Activated naive CD4-positive, alpha-beta T cell treated with Interleukin-2 at 50 U/mL for 16 hours (primary cell): ENCODE results near the gene ADARB2.

Experiments
- DNase-seq: peaks from one replicate; pipeline ENCODE4 v3.0.0-alpha.2; 2020

Gene ADARB2

DNA sequence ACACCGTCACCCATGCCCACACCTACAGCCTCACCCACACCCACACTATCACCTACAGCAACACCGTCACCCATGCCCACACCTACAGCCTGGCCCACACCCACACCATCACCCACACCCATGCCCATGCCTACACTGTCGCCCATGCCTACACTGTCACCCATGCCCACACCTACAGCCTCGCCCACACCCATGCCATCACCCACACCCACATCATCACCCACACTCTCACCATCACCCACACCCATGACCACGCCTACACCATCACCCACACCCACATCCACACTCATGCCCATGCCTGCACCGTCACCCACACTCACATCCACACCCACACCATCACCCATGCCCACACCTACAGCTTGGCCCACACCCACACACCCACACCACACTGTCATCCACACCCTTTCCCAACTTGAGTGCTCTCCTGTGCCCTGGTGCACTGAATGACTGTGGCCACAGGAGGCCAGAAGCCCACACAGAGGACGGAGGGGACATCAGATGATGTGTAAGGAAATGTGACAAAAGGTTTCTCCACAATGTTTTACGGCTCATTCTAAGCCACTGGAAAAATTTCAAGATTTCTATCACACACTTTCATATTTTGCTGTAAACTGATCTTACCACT lies 527.9 kb downstream of the ADARB2 start:
- no peak for DNase-seq

DNA sequence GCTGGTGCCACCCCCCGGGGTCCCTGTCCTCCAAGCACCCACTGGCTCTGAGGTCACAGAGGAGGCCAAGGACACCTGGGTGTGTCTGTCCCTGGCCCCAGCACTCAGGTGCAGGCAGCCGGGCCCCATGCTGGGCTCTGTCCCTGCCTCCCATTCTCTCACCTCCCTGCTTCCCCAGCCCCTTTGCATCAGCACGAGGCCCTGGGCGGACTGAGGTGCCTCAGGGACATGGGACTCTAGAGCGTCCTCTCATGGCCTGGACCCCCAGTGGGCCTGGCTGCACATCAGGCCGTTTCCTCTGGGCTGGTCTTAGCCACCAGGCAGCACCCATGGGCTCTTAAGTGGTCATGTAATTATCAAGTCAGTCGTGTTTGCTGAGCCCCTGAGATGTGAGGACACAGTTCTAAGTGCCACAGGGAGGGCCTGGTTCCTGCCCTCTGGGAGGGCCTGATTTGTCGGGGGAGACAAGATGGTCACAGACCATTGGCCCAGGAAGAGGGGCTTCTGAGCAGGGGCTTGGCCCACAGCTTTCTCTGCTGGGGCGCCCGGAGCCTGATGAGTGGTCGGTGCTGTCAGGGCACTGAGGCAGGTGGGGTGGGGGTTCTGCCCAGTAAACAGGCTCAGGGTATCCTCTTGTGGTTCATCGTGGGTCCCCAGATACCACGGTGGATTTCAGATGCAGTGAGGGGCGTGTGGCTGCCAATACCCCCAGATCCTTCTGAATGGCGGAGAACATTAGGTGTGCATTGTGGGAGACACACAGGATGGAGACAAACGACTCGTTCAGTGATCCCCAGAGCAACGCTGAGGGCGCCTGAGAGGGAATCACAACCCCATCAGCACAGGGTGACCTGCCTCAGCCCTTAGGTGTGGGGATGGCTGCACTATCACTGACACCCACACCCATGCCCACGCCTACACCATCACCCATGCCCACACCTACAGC lies 528.7 kb downstream of the ADARB2 start:
- DNase-seq: no peak

- no peak for DNase-seq
These were observed 530.7 kb downstream of the ADARB2 start for GRCh38 chr10:1206601-1207000.

- no peak for DNase-seq
These were observed 531.2 kb downstream of the ADARB2 start for GRCh38 chr10:1206101-1206500.

GRCh38 chr10:1205450-1206030 lies 531.8 kb downstream of the ADARB2 start:
- DNase-seq: no peak

DNA sequence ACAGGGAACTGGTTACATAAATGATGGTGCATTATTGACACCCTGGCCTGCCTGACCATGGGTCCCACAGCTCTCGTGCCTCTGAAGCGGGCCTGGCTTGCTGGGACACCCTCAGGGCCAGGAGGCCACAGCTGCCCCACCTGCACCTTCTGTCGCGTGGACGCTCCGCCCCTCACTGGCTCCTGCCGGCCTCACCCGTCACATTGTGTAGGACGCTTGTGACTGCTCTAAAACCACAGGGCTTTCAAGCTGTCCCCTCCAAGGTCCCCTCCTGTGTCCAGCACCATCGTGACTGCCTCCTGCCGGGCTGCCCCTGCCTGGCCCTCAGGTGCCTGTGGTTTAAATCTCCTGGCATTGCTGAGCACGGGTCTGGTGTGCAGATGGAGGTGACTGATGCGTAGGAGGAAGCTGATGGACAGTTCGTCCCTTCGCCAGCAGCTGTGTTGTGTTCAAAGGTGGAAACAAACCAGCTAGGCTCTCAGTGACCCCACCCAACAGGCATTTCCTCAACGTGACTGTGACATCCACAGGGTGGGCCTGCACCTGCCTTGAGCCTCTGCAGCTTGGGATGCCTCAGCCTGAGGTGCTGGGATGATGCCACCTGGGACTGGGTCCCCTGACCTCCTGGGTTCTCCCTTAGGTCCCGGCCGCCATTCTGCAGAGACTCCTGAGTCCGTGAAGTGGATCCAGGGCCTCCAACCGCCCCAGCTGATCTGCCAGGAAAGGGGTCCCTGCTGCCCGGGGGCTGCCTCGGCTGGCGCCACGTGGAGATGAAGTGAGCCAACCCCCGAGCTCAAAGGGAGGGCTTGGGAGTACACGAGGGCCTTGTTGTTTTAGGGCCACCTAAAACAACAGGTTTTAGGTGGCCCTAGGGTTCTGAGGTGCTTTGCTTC lies 532.6 kb downstream of the ADARB2 start:
- no peak for DNase-seq

DNA sequence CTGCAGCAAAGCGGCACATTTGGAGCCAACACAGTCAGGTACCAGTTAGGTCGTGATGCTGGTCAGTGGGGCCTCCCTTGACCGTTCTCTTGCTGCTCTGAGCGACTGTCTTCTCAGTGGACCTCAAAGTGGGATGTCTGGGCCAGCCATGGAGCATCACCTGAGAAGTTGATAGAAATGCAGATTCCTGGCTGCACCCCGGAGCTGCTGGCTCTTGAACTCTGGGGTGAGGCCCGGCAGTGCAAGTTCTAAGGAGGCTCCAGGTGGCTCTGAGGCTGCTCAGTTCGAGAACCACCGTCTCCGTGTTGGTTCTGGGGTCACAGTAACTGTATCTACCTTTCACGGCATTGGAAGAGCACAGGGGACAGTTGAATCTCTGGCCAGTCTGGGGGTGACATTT lies 533.6 kb downstream of the ADARB2 start:
- no peak for DNase-seq

- no peak for DNase-seq
These were observed 534.1 kb downstream of the ADARB2 start for GRCh38 chr10:1203216-1203615.

DNA sequence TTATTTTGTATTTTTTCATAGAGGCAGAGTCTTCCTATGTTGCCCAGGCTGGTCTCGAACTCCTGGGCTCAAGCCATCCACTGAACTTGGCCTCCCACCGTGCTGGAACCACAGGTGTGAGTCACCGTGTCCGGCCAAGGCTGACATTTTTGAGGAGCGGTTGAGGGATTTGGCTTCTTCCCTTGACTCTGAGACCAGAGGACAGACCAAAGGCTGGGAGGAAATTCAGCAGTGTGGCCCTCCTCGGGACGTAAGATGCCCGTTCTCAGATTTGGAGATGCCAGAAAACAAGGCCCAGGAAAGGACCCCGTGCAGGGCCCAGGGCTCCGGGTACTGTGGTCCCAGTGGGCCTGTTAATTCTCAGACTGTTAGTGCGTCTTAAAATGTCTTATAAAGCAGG lies 535.0 kb downstream of the ADARB2 start:
- no peak for DNase-seq

- no peak for DNase-seq
These were observed 536.2 kb downstream of the ADARB2 start for GRCh38 chr10:1200866-1201807.

DNA sequence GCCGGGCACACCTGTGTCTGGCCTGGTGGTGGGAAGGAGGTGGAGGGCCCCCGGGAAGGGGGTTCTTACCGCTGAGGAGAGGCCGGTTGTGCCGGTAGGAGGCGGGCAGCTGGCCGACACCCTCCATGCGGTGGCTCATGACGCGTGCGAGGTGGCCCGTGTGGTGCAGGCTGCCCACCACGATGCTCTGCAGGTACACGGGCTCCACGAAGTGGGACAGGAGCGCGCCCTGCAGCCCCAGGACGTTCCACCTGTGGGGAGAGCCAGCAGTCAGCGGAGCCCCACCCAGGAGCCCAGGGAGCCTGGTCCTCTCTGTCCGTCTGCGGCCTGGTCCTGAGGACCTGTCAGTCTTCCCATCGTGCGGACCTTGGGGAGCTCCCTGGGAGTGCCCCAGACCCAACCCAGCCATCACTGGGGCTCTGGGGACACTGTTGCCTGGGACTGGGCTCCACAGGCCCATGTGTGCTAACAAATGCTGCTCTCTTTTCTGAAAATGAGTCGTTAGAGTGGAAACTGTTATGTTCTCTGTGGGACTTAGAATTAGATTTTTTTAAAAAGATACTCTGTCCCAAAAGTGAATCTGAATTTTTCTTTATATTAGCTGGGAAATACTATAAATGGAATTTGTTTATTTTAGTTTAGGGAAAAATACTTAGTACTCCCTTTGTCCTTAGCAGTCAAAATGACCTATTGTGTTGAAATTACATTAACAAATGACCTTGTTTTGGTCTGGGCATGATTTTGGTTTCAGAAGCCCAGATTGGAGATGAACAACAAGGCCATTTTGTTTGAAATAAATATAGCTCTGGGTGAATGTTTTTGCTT lies 537.2 kb downstream of the ADARB2 start:
- no peak for DNase-seq

GRCh38 chr10:1199345-1199673 lies 538.0 kb downstream of the ADARB2 start:
- no peak for DNase-seq

DNA sequence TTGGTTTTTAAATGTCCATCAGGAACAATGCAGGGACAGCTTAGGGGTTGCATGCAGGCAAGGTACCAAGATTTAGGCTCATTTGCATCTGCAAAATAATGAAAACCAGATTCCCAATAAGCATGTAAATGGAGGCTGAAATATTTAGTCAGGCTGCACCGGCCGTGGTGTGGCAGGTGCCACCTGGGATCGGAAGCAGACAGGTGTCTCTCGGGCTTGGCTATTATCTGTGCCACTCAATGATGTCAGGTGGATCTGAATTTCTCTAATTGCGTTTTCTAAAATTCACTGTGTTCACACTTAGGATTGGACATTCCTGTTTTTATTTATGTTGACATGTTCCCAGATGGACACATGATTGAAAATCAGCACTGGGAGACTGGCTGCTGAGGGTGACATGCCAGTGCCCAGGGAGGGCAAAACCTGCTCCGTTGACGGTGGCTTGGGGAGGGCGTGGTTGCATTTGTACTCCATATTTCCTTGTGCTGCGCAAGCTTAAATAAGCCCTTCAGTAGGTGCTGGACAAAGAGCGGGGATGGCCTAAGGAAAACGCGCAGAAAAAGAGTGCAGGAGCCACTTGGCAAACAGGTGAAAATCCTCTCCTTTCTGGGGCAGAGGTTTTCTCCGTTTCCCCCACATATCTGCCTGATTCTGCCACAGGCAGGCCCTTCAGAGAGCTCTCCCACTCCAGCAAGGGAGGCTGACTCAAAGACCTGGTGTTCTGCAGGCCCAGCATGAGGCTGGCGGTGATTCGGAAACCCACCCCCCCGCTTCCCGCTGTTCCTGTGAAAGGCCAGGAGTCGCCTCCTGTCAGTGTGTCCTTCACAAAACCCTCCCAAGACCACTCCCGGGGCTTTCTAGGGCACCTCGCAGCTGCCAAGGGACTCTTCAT lies 538.6 kb downstream of the ADARB2 start:
- DNase-seq: no peak

GRCh38 chr10:1197384-1197783 lies 539.9 kb downstream of the ADARB2 start:
- no peak for DNase-seq

DNA sequence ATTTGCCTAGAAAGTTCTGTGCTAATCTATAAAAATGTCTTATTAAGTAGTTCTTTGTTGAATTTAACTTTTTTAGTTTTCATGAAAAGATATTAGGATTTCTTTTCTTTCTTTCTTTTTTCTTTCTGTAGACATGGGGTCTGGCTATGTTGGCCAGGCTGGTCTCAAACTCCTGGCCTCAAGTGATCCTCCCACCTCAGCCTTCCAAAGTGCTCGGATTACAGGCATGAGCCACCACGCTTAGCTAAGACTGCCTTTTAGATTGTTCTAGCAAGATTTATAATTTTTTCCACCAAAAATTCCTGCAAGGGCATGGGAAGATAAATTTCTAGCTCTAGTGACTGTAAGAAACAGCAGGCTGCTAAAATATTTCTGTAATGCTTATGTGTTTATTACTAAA lies 540.7 kb downstream of the ADARB2 start:
- DNase-seq: no peak

DNA sequence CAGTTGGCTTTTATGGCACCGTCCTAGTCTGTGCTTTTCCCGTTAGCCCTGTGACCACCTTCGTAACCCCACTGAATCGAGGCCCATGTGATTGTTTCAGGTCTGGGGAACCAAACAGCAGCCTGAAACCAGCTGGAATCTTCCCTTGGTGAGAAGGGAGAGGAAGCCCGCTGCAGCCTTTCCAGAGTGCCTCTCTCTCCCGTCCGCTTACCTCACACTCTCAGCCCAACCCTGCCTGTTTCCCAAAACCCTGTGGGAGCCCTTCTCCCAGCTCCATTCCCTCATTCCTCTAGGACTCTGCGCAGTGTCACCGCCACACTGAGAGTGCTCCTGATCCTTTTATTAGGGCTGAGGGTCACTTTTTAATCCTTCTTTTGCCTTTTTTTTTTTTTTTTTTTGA lies 541.5 kb downstream of the ADARB2 start:
- DNase-seq: no peak

DNA sequence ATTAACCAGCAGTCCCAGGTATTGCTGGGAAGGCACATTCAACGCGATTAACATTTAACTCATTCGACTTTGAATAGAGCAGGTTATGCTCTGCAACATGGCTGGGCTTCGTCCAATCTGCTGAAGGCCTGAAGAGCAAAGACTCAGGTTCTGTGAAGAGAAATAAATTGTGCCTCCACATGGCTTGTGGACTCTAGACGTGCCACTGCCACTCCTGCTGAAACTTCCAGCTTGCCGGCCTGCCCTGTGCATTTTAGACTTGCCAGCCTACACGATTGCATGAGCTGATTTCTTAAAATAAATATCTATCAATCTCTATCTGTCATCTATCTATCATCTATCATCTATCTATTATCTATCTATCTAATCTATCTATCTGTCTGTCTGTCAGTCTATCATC lies 543.2 kb downstream of the ADARB2 start:
- no peak for DNase-seq

DNA sequence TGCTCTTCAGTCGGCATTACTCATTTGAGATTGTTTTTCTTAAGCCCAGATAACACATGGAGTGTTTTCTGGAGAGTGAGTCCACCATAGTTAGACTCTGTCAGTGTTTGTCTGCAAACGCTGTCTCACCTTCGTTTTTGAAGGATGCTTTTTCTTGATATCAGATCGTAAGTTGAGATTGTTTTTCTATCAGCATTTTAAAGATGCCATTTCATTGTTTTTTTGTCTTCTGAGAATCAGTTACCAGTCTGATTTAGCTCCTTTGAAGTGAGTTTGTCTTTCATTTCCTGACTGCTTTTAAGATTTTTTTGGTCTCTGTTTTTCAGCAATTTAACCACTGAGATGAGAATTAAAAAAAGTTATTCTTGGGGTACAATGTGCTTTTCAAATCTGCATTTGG lies 543.8 kb downstream of the ADARB2 start:
- DNase-seq: no peak

DNA sequence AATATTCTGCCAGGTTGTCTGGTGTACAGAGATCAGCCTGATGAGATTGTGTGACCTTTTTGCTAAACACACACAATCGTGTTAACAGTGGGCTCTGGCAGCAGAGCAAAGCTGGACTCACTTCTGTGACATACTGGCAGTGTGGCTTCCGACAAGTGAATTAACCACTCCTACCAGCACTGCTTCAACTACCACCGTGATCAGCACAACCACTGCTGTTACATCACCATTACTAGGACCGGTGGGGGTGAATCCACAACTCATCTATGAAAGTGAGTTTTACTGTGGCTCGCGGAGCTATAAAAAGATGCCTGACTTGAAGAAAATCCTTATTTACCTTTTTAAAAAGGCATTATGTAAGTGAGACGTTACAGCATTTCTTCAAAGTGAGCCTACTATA lies 545.6 kb downstream of the ADARB2 start:
- no peak for DNase-seq
